GM10266 (cell line): ENCODE data around the gene DNAAF1.

Experiments
- DNase-seq: peaks from one replicate; pipeline ENCODE4 v3.0.0; 2012; ENCODE audit errors: extremely low spot score
- TF ChIP-seq, protein P1 (sequence below): IDR thresholded peaks from 2 replicates; pipeline ENCODE4 v1.5.1; 2012; ENCODE audit warnings: mild to moderate bottlenecking, low read depth; ENCODE audit not compliant: control insufficient read depth, insufficient read depth; ENCODE audit errors: missing control alignments

Gene DNAAF1

DNA sequence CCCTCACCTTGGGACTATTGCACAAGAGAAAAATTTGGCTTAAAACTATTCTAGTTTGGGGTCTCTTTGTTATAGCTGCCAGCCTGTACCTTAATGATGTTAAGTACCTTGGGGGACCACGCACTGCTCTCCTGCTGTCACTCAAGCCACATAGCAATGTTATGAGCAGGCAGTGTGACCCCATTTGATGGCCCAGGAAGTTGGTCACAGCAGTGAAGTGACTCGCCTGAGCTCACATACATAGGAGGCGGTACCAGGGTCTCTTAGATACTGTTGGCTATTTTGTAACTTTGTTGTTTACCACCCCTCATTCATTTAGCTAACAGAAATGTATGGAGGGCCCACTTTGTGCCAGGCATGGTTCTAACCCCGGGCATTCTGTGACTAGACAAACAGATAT is 78.3 kb downstream of the DNAAF1 start:
- DNase-seq: no peak
- TF ChIP-seq, protein P1, sequence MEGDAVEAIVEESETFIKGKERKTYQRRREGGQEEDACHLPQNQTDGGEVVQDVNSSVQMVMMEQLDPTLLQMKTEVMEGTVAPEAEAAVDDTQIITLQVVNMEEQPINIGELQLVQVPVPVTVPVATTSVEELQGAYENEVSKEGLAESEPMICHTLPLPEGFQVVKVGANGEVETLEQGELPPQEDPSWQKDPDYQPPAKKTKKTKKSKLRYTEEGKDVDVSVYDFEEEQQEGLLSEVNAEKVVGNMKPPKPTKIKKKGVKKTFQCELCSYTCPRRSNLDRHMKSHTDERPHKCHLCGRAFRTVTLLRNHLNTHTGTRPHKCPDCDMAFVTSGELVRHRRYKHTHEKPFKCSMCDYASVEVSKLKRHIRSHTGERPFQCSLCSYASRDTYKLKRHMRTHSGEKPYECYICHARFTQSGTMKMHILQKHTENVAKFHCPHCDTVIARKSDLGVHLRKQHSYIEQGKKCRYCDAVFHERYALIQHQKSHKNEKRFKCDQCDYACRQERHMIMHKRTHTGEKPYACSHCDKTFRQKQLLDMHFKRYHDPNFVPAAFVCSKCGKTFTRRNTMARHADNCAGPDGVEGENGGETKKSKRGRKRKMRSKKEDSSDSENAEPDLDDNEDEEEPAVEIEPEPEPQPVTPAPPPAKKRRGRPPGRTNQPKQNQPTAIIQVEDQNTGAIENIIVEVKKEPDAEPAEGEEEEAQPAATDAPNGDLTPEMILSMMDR: no peak

DNA sequence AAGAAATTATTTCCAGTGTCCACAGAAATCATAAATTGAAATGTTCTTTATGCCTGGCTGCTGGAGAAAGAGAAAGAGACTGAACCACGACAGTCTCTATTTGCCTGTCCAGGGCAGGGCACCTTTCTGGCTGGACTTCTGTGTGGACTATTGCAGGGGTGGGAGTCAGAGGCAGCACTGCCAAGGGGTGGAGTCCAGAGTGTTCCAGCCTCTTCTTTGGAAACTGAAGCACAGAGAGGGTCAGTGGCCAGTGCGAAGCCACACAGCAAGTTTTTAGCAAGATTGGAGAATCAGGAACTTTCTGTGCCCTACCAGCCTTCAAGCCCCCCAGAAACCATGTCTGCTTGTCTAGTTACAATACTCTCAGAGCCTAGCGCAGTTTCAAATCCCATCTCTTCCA is 79.4 kb downstream of the DNAAF1 start:
- DNase-seq: no peak
- TF ChIP-seq, protein P1: no peak

DNA sequence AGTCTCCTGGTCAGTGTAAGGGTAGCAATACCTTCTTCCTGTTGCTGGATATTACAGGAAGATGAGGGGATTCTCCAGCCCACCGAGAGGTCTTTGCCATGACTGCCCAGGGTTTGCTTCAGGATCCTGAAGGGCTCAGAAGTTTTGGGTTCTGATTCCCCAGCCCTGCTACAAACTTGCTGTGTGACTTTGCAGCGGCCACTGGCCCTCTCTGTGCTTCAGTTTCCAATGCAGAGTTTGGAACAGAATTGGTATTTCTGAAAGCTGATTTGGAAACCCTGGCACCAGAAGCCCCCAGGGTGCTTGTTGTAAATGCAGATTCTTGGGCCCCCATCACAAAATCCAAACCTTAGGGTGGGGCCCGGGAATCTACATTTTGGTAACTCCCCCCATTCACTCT is 80.0 kb downstream of the DNAAF1 start:
- no peak for DNase-seq
- TF ChIP-seq, protein P1: no peak

DNA sequence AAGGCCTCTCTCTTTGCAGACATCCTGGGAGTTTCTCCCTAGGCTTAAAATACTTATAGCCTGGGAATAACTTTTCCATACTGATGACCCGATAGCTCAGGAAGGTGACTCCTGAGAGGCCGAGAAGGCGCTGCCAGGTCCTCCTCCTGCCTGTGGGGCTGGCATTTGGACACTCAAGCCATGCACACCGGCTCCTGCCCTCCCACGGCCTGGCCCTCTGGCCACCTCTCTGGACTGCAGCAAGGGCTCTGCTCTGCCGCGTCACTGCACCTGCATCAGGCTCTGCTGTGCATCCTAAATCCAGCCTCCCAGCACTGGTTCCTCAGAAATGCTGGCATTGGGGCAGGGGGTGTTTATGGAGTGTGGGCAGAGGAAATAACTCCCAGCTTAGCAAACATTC is 80.5 kb downstream of the DNAAF1 start:
- TF ChIP-seq, protein P1: no peak
- no peak for DNase-seq

DNA sequence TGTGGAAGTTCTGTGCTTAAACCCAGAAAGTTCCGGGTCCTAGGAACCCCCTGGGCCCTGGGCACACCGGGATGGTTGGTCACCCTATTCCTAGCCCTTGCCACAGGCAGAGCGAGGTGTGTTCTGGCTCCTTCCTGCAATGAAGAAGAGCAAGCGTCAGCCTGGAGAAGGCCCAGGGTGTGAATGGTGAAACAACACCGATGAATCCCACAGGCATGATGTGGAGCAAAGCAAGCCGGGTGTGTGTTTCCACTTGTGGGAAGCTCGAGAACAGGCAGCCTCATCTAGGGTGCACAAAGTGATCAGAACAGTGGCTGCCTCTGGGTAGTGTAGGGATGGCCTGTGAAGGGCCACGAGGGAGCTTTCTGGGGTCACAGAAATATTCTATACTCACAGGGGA is 80.9 kb downstream of the DNAAF1 start:
- TF ChIP-seq, protein P1: no peak
- no peak for DNase-seq
